GM18508 (cell line): Measurements from ENCODE around the gene PLEKHO1.

Experiments used
- ATAC-seq: cut with Tn5 transposase; IDR thresholded peaks from one replicate; pipeline ENCODE4 v1.9.1; 2021; ENCODE audit warnings: moderate number of reproducible peaks; ENCODE audit not compliant: insufficient read depth, unreplicated experiment

Gene PLEKHO1

DNA sequence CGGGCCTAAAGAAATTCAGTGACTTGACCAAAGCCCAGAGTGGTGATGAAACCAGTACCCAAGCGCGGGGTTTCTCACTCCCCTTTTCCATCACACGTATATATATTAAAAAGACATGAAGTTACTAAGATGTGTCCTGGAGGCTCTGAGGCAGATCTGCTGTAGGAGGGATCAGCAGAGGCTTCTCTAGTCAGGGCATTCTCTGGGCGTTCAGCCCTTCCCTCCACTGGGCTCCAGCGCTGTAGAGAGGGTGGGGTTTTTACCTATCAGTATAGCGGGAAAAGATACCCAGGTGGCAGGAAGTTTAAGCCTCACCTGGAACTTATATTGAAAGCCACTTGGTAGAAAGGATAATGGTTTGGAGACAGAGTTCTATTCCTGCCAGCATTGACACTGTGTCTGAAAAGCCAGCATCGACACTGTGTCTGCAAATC, 862 bp upstream of the PLEKHO1 start:
- no peak for ATAC-seq

DNA sequence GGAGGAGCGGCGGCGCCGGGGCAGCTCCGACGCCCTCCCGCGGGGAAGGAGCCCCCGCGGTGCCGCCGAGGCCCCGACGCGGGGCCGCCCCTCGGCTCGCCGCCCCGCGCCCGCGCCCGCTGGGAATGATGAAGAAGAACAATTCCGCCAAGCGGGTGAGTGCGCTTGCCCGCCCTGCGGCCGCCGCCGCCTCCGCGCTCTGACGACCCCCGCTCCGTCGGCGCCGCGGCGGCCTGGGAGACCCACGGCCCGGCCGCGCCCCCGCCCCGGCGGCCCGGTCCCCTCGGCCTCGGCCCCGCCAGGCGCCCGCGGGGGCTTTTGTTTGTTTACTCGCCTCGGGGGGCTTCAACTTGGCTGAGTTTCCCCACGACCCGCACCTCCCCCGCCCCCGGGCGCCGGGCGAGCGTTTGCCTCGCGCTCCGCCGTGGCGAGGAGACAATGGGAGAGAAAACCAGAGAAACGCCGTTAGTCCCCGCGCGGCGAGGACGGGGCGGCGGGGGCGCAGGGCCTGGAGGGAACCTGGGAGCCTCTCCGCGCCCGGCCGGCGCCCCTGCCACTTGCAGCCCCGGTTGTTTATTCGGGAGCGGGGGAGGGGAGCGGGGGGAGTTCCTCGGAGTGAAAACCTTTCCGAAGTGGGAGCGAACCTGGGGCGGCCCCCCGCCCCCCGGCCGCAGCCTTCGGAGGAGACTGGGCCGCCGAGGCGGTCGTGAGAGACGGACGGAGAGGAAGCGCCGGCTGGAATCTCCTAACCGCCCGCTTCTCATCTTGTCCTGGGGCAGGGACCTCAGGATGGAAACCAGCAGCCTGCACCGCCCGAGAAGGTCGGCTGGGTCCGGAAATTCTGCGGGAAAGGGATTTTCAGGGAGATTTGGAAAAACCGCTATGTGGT, 661 bp downstream of the PLEKHO1 start:
- no peak for ATAC-seq

DNA sequence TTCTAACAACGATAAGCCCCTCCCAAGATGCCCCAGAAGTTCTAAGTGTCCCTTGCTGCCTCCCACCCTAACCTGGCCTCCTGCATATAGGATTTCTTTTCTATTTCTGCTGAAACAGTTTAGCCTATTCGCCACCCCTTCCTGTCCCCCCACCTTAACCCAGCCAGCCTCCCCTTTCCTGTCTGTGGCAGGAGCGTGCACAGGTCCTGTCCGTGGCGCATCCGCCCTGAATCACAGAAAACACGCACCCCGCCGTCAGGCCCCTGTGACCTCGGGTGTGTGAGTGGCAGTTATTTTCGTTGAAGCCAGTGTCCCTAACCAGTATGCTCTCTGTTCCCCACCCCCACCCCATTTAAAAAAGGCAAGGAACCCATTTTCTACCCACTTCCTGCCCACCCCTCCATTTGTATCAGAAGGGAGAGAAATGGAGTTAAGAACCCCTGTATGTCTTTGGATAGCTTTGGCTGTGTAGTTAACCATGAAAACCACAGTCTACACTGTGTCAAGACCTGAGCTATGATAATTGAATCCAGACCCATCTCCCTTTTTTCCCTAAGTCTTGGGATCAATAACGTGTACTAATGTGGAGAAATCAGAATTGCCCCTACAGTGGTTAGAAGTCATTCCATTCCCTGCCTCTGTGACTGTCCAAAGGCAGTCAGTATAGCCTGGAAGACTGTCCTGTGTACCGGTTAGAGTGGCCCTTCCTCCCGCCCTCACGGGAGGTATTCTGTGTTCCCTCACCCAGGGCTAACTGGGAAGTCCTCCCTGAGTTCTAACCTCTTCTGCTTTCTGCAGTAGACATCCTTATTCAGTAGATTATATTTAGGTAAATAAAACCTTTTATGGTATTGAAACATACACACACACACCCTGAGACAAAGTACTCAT, 1.8 kb downstream of the PLEKHO1 start:
- no peak for ATAC-seq

DNA sequence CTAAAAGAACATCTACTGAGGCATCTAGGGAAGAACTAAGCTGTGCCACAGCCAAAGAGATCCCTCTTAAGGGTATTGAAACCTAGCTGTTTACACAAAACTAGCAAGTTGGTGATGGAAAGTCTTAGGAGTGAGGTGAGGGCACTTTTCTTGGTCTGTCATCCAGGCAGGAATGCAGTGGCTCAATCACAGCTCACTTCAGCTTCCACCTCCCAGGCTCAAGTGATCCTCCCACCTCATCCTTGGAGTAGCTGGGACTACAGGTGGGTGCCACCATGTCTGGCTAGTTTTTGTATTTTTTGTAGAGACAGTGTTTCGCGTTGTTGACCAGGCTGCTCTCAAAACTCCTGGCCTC, 2.4 kb downstream of the PLEKHO1 start:
- no peak for ATAC-seq

DNA sequence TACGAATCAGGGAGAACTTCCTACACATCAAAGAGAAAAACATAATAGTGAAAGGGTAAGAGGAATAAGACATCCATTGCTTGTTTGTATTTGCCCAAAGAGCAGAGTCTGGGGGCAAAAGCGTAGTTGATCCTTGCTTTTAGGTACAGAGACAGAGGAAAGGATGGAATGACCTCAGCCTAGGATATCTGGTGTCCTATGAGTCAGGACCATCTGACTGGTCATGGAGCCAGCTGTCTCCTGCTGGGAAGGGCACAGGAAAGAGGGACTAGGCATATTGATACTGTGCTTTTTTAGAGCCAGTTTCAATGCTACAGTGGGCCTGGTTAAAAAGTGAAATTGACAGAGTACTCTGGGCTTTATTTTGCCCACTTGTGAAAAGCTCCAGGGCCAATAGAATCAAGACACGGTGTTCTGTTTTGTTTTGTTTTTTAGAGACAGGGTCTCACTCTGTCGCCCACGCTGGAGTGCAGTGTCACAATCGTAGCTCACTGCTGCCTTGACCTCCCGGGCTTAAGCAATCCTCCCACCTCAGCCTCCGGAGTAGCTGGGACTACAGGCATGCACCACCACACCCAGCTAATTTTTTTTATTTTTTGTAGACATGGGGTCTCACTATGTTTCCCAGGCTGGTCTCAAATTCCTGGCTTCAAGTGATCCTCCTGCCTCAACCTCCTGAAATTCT, 3.2 kb downstream of the PLEKHO1 start:
- no peak for ATAC-seq

DNA sequence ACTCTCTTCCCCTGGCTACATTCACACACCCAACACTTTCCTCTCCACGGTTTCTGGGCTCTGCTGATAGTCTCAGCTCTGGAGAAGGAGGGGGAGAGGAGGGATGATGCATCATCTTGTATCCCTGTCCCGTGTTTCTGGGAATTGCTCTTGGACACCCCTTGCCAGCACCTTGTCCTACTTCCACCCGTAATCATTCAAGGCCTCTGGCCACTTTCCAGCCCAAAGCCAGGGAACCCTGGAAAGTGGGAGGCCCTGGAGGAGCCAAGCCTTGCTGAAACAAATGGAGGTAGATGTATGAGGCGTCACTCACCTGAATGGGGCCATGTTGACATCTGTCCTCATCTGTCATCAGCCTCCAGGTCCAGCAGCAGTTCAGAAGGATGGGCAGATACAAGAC, 4.4 kb downstream of the PLEKHO1 start:
- ATAC-seq = no peak

DNA sequence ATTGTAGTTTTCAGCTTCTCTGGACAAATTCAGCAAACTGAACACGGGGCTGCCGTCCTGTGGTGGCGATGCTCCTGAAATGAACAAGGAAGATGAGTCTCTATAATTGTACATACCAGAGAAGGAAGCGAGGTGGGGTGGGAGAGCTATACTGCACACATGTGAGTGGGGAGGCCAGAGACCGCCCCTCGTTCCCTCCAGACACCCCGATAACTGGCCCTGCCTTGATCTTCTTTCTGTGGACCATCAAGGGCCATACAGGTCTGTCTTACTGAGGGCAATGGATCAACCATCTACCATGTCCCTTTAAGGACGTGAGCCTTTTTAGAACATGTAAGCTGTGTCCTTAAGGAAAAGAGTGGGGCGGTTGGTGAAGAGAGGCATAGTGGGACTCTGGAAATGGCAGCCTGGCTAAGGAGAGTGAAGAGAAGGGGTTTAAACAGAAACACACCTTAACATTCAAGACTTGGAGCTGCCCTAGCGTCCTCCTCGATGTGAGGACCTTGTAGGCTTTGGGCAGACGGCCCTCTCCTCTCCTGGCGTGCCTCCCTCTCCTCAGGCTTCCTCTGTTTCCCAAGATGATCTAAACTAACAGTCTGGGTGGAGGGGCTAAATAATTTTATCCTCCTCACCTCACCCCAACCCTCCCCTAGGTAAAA, 5.8 kb downstream of the PLEKHO1 start:
- ATAC-seq = no peak

DNA sequence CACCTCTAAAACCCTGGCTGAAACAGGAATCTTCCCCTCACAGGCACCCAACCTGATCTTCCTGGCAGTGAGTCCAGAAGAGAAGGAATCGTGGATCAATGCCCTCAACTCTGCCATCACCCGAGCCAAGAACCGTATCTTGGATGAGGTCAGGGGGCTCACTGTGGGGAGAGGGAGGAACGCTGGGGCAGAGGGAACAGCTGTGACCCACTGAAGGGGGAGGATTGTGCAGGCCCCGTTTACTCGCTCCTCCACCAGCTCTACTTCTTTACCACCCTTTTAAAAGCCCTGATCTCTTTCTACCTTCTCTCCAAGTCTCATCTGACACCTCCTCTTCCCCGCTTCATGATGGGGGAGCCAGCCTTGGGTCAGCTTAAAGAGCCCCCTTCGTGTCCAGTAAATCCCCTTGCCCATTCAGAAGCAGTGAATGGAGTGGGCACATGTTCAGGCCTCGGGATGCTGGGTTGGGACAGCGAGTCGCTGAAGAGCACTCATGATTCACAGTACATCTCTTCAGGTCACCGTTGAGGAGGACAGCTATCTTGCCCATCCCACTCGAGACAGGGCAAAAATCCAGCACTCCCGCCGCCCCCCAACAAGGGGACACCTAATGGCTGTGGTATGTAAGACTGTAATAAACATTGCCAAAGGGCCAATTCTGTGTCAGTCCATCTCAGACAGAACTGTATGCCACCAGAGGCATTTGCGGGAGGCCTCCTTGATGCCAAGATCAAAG, 7.3 kb downstream of the PLEKHO1 start:
- ATAC-seq = no peak

DNA sequence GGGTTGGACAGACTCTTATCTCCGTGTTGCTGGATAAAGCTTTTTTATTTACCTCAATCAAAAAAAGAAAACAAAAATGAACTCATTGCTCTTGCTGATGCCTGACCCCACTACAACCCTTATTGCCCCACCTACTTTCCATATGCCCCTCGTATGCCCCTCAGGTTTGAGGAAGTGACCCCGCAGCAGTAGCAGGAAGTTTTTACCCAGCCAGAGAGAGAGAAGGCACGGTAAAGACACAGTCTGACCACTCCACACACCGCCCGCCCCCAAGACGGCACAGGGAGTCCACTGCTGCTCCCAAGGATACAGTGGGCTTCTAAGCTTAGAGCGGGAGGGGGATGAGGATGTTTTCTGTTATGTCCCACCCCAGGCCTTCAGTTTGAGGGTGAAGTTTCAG, 9.8 kb downstream of the PLEKHO1 start:
- no peak for ATAC-seq

DNA sequence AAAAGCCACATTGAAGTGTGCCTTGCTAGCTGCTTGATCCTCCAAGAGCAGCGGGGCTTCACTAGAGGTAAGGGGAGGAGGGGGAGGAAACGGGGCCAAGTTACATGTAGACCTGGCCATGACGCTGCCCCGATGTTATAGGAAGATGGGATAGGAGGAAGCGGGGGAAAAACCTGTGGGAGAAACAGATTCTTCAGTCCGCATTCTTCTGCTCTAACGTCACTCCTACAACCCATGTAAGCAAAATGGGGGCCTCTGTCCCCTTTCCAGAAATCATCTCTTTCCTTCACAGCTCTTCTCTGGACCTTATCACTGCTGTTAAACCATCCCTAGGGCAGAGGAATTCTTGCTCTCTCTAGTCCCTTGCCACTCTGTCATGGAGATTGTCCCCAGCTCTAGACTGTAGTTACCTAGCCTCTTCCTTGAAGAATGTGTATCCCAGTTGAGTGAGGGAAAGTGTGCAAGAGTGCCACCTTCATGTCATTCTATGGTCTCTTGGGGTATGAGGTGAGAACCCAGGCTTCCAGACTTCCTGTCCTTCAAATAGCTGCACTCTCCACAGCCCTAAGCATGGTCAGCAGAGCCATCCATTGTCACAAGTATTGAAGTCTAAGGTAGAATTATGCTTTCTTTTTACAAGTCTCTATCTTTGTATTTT, 11.4 kb downstream of the PLEKHO1 start:
- no peak for ATAC-seq

DNA sequence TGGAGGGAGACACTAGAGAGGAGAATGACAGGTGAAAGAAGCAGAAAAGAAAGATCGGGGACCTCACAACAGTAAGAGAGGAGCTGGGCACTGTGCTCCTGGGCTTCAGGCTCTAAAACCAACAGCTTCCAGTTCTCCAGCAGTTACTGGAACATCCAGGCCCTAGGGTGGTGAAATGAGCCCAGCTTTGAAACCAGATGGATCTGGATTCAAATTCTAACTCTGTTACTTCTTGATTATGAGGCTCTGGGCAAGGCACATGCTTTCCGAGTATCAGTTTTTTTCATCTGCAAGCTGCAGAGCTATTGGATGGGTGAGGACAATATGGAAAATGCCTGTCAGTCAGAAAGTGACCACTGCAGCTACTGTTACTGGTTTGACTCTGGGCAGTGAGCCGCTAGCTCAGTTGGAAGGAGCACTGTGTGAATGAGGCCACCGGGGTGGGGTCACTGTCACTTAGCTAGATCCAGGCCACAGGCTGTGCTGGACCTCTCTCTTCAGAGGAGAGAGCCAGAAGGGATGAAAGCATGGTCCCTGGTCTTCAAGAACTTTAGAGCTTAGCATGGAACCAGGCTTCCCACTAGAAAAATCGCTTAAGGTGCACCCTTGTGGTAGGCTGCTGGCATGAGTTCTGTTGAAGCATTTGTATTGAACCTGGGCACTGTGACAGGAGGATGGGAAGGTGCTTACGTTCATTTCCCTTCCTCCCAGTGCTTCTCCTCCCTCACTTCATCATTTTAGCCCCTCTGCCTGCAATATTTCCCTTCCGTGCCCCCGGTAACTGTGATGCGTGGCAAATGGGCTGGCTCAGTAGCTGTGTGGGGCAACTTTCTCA, 12.2 kb downstream of the PLEKHO1 start:
- ATAC-seq = no peak

DNA sequence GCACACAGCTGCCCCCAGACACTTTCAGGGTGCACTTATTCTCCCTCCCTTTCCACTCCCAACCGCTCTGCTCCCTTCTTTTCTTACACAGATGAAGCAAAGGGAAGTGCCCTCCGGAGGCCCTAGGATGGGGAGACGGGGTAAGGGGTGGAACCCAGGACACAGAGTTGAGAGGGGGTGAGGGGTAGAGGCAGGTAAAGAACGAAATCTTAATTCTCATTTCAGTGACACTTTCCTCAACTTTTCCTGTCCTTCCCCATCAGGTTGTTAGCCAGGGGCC, 12.8 kb downstream of the PLEKHO1 start:
- ATAC-seq = no peak

DNA sequence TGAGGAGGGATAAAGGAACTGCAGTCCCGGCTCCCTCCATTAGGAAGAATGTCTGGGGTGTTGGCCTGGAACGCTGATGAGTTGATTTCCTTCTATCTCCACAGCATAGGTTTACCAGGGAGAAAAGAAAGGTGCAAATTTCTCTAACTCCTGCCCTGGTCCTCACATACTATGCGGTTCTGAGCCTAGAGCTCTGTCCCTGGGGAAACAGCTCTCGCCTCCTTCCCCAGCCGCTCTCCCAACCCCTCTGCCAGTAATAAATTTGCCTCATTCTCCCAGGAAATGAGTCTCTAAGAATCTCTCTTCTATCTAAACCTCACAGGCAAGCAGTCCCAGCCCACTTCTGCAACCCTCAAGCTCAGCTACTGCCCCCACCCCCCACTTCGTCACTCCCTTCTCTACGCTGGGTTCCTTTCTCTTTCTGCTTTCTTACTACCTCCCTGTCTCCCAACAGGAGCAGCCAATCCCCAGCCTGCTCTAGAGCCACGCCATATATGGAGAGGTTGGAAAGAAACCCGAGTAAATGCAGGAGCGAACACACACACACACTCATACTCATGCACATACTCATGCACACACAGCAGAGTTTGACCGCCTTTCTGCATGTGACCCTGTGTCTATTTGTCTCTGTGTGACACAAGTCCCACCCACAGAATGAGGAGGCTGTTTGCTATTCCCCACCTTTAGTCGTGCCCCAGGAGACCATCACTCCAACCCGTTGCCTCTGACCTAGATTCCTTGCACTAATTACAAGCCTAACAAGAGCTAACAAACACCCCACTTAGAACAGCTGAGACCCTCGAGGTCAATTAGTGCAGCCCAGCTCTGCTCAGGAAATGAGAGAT, 13.4 kb downstream of the PLEKHO1 start:
- peak; percentile 31 for ATAC-seq

DNA sequence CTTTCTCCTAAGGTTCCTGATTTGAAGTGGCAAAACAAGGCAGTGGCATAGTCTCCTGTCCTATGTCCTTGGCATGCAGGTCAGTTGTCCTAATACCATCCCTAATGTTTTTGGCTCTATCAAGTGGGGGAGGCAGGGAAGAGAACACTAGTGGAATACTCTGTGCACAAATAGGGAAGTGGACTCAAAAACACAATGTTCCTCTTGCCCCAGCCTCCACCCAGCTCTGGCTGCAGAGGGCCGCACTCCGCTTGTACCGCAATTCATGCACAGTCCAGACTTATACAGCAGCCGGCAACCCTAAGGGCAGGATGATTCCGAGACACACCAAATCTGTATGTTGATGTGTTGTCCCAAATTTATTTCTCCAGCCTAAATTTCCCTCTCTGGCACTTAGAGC, 14.5 kb downstream of the PLEKHO1 start:
- no peak for ATAC-seq

DNA sequence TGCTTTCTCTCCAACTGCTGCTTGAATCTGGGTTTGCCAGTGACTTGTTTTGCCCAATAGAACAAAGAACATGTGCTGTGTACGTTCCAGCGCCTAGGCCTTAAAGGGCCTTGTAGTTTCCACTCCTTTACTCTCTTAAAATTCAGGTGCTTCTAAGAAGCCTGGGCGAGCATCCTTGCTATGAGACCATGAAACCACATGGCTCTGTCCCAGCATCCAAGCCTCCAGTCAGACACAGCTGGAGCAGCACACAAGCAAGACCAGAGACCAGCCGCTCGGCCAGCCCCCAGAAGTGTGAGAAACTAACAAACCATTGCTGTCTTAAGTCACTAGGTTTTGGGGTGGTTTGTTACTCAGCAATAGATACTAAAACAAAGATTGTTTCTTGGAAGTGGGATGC, 15.1 kb downstream of the PLEKHO1 start:
- no peak for ATAC-seq

DNA sequence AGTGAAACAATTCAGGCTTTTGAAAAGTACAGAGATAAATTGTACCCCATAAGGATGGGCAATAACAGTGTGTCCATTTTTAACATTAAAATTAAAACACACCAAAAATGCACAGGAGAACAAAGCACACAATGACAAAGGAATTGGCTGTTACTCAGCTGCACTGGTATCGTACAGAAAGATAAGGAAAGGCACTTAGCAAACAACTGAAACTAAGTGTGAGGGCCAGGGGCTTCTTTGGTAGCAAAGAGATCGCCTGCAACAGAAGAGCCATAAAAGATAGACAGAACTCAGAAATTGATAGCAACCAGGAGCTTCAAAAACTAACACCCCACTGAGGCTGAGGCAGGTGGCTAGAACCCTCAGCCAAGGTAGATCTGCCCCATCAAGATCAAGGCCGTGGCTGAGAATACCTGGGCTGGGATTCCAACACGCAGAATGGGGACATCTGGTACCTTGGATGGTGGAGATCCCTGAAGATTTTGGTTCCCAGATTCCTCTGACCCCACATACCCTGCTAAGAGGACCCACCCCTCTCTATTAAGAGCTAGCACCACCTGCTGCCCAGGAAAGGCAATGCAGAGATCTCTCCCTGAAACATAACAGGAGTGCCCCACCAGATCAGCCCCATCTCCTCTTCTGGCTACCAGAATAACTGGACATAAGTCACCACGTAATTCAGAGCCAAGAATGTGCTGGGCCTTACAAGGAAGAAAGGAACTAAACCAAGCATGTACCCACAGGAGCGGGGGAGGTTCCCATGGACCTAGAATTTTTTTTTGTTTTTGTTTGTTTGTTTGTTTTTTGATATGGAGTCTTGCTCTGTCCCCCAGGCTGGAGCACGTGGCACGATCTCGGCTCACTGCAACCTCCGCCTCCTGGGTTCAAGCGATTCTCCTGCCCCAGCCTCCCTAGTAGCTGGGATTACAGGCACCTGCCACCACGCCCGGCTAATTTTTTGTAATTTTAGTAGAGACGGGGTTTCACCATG, 16.2 kb downstream of the PLEKHO1 start:
- no peak for ATAC-seq
